GM19240 (cell line): Measurements from ENCODE around the gene ARSB.
"Not testable (repeated sequence)": the region's sequence is repeated elsewhere in the genome, so short reads cannot be mapped to it uniquely, and the experiment has no call there.

ENCODE experiments used
- DNase-seq: peaks from one replicate; pipeline ENCODE4 v3.0.0; 2011; ENCODE audit warnings: low spot score; ENCODE audit not compliant: insufficient read length

The ARSB gene

DNA sequence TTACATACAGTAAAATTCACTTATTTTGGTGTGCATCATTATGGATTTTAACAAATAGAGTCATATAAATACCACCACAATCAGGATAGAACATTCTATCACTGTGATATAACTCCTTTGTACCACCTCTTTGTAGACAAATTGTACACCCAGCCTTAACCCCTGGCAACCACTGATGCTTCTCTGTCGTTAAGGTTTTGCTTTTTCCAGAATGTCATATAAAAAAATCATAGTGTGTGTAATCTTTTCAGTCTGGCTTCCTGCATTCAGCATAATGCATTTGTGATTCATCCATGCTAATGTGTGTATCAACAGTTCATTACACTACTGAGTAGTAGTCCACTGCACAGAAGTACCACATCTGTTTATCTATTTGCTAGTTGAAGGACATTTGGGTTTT lies 81.2 kb downstream of the ARSB start:
- no peak for DNase-seq

DNA sequence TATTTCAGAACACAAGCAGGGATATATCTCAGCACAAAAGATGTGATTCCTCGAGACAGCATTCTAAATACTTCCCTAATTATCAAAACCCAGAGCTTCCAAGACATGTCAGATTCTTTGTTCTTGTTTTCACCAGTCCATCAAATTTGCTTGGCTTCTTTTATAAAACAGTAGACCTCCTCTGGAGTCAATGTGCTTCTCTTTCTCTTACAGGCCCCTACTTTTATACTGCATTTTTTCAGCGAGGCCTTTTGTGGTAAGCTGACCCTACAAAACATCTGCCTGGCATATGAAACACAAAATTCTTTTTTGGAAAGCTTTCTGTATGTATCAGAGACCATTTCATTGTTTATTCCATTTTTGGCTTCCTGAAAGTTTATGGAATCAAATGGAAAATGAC lies 81.8 kb downstream of the ARSB start:
- no peak for DNase-seq

DNA sequence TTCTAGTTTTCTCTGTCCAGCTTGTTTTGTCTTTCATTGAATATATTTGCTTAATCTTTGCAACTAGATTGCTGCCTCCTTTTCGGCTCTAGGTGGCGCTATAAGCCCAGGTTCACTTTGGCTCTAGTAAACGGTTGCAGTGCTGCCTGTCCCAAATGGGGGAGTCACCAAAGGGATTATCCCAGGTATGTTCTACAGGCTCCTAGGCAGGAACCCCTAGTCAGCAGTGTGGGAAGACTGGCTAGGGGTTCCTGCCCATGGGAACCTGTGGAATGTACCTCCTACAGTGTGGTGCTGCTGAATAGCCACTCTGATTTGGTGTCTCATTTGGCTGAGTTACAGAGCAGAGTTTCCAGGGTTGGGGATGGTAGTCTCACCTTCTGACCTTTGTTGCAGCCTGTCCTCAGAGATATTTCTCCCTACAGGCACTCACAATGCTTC lies 85.2 kb downstream of the ARSB start:
- no peak for DNase-seq

- no peak for DNase-seq
These were observed 89.0 kb downstream of the ARSB start for GRCh38 chr5:78896132-78896531.

- no peak for DNase-seq
These were observed 89.5 kb downstream of the ARSB start for GRCh38 chr5:78895616-78896015.

GRCh38 chr5:78893940-78894677 lies 91.0 kb downstream of the ARSB start:
- no peak for DNase-seq

- DNase-seq, result no peak
These were observed 94.3 kb downstream of the ARSB start for GRCh38 chr5:78890667-78891379.

- DNase-seq, result no peak
These were observed 95.6 kb downstream of the ARSB start for GRCh38 chr5:78889369-78890140.

DNA sequence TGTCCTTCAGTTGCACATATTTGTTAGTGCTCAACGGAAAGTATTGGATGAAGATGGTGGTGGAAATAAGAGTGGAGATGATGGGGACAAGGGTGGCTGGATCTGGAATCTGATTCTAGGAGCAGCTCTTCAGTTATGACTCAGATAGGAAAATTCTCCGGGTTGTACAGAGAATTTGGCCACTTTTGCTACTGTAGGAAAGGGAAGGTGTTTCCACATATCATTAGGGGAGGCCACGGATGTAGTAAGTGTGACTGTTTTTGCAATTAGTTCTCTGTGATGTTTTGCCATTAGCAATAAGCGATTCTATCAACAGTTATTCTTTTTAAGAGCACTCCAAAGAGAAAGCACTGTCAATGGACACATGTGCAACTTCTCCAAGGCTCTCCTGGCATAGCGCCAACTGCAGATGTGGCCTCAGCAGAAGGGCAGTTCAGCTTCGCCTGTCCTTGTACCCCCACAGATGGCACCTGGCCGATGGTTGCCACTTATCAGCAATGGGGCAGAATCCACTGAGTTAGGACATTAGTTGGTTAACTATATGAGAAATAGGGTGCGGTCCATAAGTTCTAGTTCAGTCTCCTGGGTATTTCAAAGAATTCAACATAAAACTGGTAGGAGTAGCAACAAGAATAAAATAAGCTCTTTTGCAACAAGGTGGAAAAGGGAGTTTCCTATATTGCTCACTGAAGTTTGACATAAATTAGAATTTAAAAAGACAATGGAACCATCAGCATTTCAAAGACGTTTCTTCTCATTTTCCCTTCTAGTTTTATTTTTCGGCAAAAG lies 96.3 kb downstream of the ARSB start:
- DNase-seq, result no peak

DNA sequence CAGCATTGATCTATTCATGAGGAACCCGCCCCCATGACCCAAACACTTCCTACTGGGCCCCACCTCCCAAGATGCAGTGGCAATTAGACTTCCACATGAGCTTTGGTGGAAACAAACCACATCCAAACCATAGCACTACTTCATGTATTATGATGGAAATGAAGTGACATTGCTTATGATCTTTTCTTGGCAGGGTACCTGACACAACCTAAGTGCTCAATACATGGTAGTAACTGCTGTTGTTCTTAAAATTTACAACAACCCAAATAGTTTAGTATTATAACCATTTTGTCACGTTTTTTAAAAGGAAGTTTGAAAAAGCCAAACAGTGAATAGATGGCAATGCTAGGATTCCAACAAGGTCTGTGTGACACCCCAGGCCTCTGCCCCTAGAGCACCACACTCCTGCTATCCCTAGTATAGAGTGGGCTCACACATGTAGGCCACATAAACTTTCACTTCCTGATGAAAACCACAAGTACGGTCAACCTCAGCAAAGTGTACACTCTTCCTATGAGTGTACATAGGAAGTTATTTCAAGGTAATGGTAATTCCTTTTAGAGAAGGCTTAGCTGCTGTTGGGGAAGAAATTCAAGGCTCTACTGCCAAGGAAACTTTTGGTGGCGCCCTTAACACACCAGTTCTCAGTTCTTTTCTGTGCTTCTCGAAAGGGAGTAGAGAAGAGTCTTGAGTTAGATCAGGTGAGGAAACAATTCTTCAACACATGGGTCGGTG lies 97.6 kb downstream of the ARSB start:
- no peak for DNase-seq

DNA sequence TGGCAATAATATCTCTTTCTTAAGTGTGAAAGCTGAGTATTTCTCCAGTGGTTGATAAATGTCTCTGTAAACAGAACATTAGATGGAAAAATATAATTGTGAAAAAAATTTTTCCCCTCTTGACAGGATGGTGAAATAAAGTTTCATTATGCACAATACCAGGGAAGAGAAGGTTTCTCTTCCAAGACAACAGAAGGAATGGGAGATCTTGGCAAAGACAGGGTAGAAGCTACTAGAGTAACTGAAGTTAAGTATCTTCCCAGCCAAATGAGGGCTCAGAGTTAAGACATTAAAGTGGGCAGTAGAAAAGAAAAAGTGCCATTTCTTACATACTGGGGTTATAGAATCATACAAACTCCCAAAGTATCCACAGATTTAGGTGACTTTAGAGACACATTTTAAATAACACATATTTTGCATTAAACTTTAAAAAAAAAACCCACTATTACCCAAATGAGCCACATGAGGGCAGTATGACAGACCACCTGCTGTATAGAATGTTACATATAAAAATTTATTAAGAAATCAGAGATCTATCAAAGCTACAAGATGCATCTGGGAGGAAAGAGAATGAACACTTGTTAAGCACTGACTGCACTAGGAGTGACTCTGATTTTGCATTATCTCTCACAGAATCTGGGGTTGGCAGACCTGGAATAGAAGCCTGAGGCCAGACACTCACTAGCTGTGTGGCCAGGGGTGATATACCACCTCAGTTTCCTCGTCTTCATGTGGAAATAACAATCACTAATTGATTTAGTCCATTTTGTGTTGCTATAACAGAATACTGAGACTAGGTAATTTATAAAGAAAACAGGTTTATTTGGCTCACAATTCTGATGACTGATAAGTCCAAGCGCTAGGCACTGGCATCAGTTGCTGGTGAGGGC lies 98.5 kb downstream of the ARSB start:
- no peak for DNase-seq

DNA sequence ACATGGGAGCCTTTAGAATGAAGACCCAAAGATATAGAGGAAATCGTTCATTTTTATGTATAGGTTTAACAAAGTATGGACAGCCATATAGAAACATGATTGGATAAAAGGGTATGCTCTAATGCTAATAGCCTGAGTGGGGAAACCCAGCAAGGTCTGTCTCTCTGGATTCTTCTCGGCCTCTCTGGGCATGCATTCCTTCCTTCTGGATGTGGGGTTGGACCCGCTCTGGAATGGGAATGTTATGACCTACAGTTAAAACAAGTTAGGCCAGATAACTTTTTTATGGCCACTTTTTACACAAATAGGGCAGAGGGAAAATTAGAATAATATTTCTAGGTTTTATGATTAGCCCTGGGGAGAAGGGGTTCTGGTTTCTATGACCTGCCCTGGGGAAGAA lies 103.2 kb downstream of the ARSB start:
- DNase-seq, result no peak

DNA sequence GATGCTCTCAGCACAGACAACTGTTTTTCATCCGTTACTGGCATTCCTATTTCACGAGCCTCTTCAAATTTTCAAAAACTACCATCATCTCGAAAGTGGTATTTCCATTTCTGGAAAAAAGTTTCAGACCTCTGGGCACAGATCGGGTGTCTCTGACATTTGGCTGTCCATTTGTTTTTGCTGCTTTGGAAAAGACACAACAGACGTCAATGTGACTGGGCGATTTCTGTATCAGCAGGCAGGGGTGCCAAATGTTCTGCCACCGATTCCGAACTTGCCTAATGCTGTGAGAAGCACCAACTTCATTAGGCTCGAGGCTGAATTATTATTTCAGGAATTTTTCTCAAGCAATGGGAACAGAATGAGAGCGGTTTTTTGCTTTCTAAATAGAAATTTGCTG lies 105.6 kb downstream of the ARSB start:
- no peak for DNase-seq

- not testable (repeated sequence) for DNase-seq
These were observed 119.0 kb downstream of the ARSB start for GRCh38 chr5:78866076-78866475.

GRCh38 chr5:78858364-78858763 lies 126.7 kb downstream of the ARSB start:
- no peak for DNase-seq

- no peak for DNase-seq
These were observed 130.1 kb downstream of the ARSB start for GRCh38 chr5:78855026-78855425.

DNA sequence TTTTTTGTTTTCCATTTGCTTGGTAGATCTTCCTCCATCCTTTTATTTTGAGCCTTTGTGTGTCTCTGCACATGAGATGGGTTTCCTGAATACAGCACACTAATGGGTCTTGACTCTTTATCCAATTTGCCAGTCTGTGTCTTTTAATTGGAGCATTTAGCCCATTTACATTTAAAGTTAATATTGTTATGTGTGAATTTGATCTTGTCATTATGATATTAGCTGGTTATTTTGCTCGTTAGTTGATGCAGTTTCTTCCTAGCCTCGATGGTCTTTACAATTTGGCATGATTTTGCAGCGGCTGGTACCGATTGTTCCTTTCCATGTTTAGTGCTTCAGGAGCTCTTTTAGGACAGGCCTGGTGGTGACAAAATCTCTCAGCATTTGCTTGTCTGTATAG lies 133.2 kb downstream of the ARSB start:
- DNase-seq, result not testable (repeated sequence)

DNA sequence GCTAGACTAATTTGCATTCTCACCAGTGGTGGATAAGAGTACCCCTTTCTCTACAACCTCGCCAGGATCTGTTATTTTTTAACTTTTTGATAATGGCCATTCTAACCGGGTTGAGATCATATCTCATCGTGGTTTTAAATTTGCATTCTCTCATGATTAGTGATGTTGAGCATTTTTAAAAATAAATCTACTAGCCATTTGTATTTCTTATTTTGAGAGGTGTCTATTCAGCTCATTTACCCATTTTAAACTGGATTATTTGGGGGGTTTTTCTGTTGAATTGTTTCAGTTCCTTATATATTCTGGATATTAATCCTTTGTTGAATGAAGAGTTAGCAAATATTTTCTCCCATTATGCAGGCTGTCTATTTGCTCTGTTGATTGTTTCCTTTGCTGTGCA lies 139.6 kb downstream of the ARSB start:
- no peak for DNase-seq

GRCh38 chr5:78843436-78843835 lies 141.7 kb downstream of the ARSB start:
- DNase-seq, result no peak

DNA sequence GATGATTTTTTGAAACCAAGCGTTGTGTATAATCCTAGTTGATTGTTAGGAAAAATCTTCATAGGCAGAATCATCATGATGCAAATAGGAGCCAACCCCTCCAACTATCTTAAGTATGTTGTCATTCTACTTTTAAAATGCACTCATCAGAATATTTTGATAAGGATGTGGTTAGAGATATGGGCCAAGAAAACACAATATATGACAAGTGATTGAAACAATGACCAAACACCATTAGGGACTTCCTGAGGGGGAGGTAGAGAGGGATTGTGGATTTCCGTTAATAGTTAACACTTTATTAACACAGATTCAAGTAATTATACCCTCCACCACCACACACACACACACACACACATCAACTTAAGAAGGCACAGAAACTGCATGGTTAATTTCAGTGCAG lies 143.3 kb downstream of the ARSB start:
- no peak for DNase-seq
